Measurements from ENCODE around the gene PDE1A. TPM values are rescaled to one million over a fixed set of nuclear protein-coding genes. Genes with fewer than 3 reads are reported as not detected.

Gene PDE1A
- total and polyA plus RNA-seq, 2 donors (not counting 1 experiment from before 2014, with no cell fraction given), result 0.07 TPM; not detected in 1

DNA sequence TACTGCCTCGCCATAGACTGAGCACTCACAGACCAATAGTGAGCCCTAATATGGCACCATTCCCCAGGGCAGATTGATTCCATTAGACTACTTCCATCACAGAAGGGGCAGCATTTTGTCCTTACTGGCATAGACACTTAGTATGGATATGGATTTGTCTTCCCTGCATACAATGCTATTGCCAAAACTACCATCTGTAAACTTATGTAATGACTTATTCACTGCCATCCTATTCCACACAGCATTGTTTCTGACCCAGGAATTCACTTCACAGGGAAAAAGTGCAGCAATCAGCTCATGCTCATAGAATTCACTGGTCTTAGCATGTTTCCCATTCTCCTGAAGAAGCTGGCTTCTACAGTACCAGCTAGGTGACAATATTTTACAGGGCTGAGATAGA, 262.1 kb downstream of the PDE1A start:
- no peaks in the 10 kb centered on the region for H3K79me2 ChIP-seq (ENCODE audit: control insufficient read depth, insufficient read depth, low read length)
- H3K4me3 Mint-ChIP-seq, result no peak overlapping the region
- intact Hi-C loops (cut with micrococcal nuclease), result no loop called here
- H3K9me3 Mint-ChIP-seq (ENCODE audit: insufficient read depth), result no peaks in the 10 kb centered on the region
- H3K27me3 ChIP-seq (replicated peaks in 1 of 4; ENCODE audit: control extremely low read depth in 1 of 4, control insufficient read depth in 3 of 4, insufficient read depth in 4 of 4, low read length in 3 of 4), result no peaks in the 10 kb centered on the region
- no peaks in the 10 kb centered on the region for H3K9me3 ChIP-seq (ENCODE audit: control extremely low read depth in 1 of 3, control insufficient read depth in 2 of 3, insufficient read depth in 1 of 3, low read length in 2 of 3)
- ATAC-seq (ENCODE audit: low read depth) (no peak), DNase-seq (no peak)
- no CpG with 5 or more reads among the region's 1 CpG for WGBS (ENCODE audit: insufficient coverage)
- H3K4me1 Mint-ChIP-seq, result no peaks in the 10 kb centered on the region
- ChIA-PET CTCF (no interaction called here), POLR2A (no interaction called here)
- H3K27ac Mint-ChIP-seq, result no peak overlapping the region
- no peak overlapping the region for H3K27ac ChIP-seq (ENCODE audit: low read length in 2 of 2)
- no peak overlapping the region for H3K4me3 ChIP-seq (ENCODE audit: control extremely low read depth in 1 of 5, extremely low read depth in 1 of 5, insufficient read depth in 1 of 5, low read depth in 2 of 5, low read length in 4 of 5)
- TF ChIP-seq, protein P1, sequence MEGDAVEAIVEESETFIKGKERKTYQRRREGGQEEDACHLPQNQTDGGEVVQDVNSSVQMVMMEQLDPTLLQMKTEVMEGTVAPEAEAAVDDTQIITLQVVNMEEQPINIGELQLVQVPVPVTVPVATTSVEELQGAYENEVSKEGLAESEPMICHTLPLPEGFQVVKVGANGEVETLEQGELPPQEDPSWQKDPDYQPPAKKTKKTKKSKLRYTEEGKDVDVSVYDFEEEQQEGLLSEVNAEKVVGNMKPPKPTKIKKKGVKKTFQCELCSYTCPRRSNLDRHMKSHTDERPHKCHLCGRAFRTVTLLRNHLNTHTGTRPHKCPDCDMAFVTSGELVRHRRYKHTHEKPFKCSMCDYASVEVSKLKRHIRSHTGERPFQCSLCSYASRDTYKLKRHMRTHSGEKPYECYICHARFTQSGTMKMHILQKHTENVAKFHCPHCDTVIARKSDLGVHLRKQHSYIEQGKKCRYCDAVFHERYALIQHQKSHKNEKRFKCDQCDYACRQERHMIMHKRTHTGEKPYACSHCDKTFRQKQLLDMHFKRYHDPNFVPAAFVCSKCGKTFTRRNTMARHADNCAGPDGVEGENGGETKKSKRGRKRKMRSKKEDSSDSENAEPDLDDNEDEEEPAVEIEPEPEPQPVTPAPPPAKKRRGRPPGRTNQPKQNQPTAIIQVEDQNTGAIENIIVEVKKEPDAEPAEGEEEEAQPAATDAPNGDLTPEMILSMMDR (IDR thresholded peaks at IDR 0.05), result no peak
- no peak for TF ChIP-seq EZH2 (IDR thresholded peaks at IDR 0.05; ENCODE audit: borderline replicate concordance, insufficient read depth, low read depth, low read length, poor library complexity, severe bottlenecking)
- no peaks in the 10 kb centered on the region for H4K20me1 ChIP-seq (ENCODE audit: control insufficient read depth, insufficient read depth, low read length, poor library complexity, severe bottlenecking)
- no peak overlapping the region for H2AFZ ChIP-seq (ENCODE audit: insufficient read depth, low read depth, low read length, poor library complexity, severe bottlenecking)
- no peaks in the 10 kb centered on the region for H3K36me3 ChIP-seq (replicated peaks in 1 of 2; ENCODE audit: control extremely low read depth in 1 of 2, control insufficient read depth in 1 of 2, extremely low read depth in 1 of 2, insufficient read depth in 2 of 2, low read length in 1 of 2)
- H3K4me1 ChIP-seq (ENCODE audit: control insufficient read depth in 2 of 2, insufficient read depth in 2 of 2, low read length in 2 of 2), result no peaks in the 10 kb centered on the region
- peaks cover 3% of the 10 kb centered on the region for H3K27me3 Mint-ChIP-seq
- no peak overlapping the region for H3K4me2 ChIP-seq (replicated peaks; ENCODE audit: low read depth, low read length, poor library complexity, severe bottlenecking)
- H3K9ac ChIP-seq (ENCODE audit: low read length), result no peak overlapping the region

DNA sequence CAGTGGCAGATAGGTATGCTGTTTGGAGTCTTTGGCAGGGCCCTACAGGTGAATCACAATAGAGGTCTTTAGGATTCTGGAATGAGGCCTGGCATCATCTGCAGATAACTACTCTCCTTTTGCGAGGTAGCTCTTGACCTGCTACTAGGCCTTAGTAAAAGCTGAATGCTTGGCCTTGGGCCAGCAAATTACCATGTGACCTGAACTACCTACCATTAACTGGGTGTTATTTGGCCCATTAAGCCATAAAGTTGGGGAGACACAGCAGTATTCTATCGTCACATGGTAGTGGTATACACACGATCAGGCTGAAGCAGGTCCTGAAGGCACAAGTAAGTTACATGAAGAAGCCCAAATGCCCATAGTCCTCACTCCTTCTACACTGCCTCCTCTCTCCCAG, 263.0 kb downstream of the PDE1A start:
- Histone ChIP-seq H3K79me2 (ENCODE audit: control insufficient read depth, insufficient read depth, low read length) (no peaks in the 10 kb centered on the region), H3K27me3 (replicated peaks in 1 of 4; ENCODE audit: control extremely low read depth in 1 of 4, control insufficient read depth in 3 of 4, insufficient read depth in 4 of 4, low read length in 3 of 4) (no peaks in the 10 kb centered on the region), H3K36me3 (replicated peaks in 1 of 2; ENCODE audit: control extremely low read depth in 1 of 2, control insufficient read depth in 1 of 2, extremely low read depth in 1 of 2, insufficient read depth in 2 of 2, low read length in 1 of 2) (no peaks in the 10 kb centered on the region), H4K20me1 (ENCODE audit: control insufficient read depth, insufficient read depth, low read length, poor library complexity, severe bottlenecking) (no peaks in the 10 kb centered on the region), H3K4me1 (ENCODE audit: control insufficient read depth in 2 of 2, insufficient read depth in 2 of 2, low read length in 2 of 2) (no peaks in the 10 kb centered on the region), H2AFZ (ENCODE audit: insufficient read depth, low read depth, low read length, poor library complexity, severe bottlenecking) (no peak overlapping the region), H3K9me3 (ENCODE audit: control extremely low read depth in 1 of 3, control insufficient read depth in 2 of 3, insufficient read depth in 1 of 3, low read length in 2 of 3) (no peaks in the 10 kb centered on the region), H3K4me3 (ENCODE audit: control extremely low read depth in 1 of 5, extremely low read depth in 1 of 5, insufficient read depth in 1 of 5, low read depth in 2 of 5, low read length in 4 of 5) (no peak overlapping the region), H3K4me2 (replicated peaks; ENCODE audit: low read depth, low read length, poor library complexity, severe bottlenecking) (no peak overlapping the region), H3K27ac (ENCODE audit: low read length in 2 of 2) (no peak overlapping the region), H3K9ac (ENCODE audit: low read length) (no peak overlapping the region)
- DNase-seq (no peak), ATAC-seq (ENCODE audit: low read depth) (no peak)
- no peaks in the 10 kb centered on the region for H3K9me3 Mint-ChIP-seq (ENCODE audit: insufficient read depth)
- H3K4me1 Mint-ChIP-seq, result no peaks in the 10 kb centered on the region
- H3K27ac Mint-ChIP-seq, result no peak overlapping the region
- CTCF ChIA-PET, result interaction anchor here (3.3 kb wide), 1 partner anchor 23 kb away, joined by 8 read pairs; no protein-coding TSS in a partner anchor
- WGBS (ENCODE audit: insufficient coverage), result 96% methylated on average over 3 of the region's 3 CpGs
- TF ChIP-seq, protein P1 (IDR thresholded peaks at IDR 0.05), result no peak
- TF ChIP-seq EZH2 (IDR thresholded peaks at IDR 0.05; ENCODE audit: borderline replicate concordance, insufficient read depth, low read depth, low read length, poor library complexity, severe bottlenecking), result no peak
- no peak overlapping the region for H3K4me3 Mint-ChIP-seq
- intact Hi-C loops (cut with micrococcal nuclease), result no loop called here
- POLR2A ChIA-PET, result no interaction called here
- peaks cover 3% of the 10 kb centered on the region for H3K27me3 Mint-ChIP-seq

All from B cell (primary cell).